ENCODE measurements around the gene PCBP3.

PCBP3 gene

DNA sequence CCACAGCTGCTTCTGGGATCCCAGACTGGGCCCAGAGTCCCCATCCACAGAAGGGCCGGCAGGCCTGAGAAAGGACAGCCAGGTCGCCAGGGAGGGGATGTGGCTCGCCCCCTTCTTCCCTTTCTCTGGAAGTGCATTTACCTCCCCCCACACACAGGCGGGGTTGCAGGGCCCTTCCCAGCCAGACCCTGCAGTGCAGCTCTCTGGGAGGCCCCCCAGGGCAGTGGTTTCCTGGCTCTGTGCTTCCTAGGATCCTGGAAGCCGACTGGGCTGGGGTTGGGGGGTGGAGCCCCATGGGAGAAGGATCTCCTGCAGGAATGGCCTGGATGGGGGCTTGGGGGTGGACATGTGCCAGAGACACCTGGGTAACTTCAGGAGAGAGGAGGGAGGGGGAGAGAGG lies 333.9 kb downstream of the PCBP3 start:
- peaks cover 8 to 32% of the 10 kb centered on the region in 2 donors for H3K4me1 ChIP-seq (ENCODE audit: control insufficient read depth in 1 of 2, insufficient read depth in 2 of 2, low read length in 2 of 2)
- H3K9ac ChIP-seq (ENCODE audit: low read depth in 1 of 2, low read length in 2 of 2) = no peak overlapping the region
- H3K27me3 ChIP-seq (ENCODE audit: control insufficient read depth in 1 of 2, insufficient read depth in 2 of 2, low read length in 2 of 2) = peaks cover 33 to 36% of the 10 kb centered on the region in 2 donors
- H3K4me3 ChIP-seq (ENCODE audit: low read depth in 1 of 2, low read length in 2 of 2) = no peak overlapping the region
- no peaks in the 10 kb centered on the region for H3K36me3 ChIP-seq (ENCODE audit: control insufficient read depth in 1 of 2, insufficient read depth in 2 of 2, low read length in 2 of 2)
- peak overlapping the region; percentile 56 for H3K27ac ChIP-seq (ENCODE audit: low read depth, low read length)
- no peaks in the 10 kb centered on the region for H3K9me3 ChIP-seq (ENCODE audit: control insufficient read depth in 1 of 2, low read length in 2 of 2)

DNA sequence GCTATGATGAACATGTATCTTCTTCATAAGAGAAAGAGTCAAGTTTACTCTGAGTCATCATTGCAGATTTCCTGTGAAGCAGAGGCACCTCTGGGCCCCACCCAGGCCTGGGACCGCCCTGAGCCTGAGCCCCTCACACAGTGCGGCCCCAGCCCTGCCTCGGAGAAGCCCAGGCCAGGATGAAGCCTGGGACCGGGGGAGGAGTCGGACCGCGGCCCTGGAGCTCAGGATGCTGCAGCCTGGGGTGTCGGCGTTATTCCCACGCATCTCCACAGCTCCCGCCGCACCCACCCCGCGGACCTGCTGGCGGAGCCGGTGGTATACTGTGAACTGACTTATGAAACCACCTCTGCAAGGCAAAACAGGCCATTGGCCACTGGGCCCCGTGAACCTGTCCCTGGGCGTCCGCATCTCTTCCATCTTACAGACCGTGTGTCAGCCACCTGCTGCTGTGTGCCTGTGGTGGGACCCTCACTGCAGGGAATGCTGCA lies 335.7 kb downstream of the PCBP3 start:
- Histone ChIP-seq H3K36me3 (ENCODE audit: control insufficient read depth in 1 of 2, insufficient read depth in 2 of 2, low read length in 2 of 2) (no peaks in the 10 kb centered on the region), H3K4me1 (ENCODE audit: control insufficient read depth in 1 of 2, insufficient read depth in 2 of 2, low read length in 2 of 2) (peaks cover 8 to 20% of the 10 kb centered on the region in 2 donors), H3K9me3 (ENCODE audit: control insufficient read depth in 1 of 2, low read length in 2 of 2) (no peaks in the 10 kb centered on the region), H3K4me3 (ENCODE audit: low read depth in 1 of 2, low read length in 2 of 2) (no peak overlapping the region), H3K27ac (ENCODE audit: low read depth, low read length) (no peak overlapping the region), H3K27me3 (ENCODE audit: control insufficient read depth in 1 of 2, insufficient read depth in 2 of 2, low read length in 2 of 2) (peaks cover 26 to 27% of the 10 kb centered on the region in 2 donors), H3K9ac (ENCODE audit: low read depth in 1 of 2, low read length in 2 of 2) (no peak overlapping the region)

DNA sequence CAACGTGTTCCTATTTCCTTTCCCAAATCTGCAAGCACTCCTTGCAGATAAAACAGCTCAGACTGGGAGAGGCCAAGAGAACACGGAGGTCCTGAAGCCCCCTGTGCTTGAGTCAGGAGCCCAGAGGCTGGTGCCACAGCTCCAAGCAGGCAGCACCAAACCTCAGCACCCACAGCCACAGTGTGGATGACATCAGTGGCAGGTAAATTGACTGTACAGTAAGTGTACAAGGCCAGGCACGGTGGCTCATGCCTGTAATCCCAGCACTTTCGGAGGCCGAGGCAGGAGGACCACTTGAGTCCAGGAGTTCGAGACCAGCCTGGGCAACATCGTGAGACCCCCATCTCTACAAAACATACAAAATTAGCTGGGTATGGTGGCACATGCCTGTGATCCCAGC lies 336.1 kb downstream of the PCBP3 start:
- H3K9me3 ChIP-seq (ENCODE audit: control insufficient read depth in 1 of 2, low read length in 2 of 2) = no peaks in the 10 kb centered on the region
- no peaks in the 10 kb centered on the region for H3K36me3 ChIP-seq (ENCODE audit: control insufficient read depth in 1 of 2, insufficient read depth in 2 of 2, low read length in 2 of 2)
- no peak overlapping the region for H3K9ac ChIP-seq (ENCODE audit: low read depth in 1 of 2, low read length in 2 of 2)
- H3K4me1 ChIP-seq (ENCODE audit: control insufficient read depth in 1 of 2, insufficient read depth in 2 of 2, low read length in 2 of 2) = peaks cover 5 to 15% of the 10 kb centered on the region in 2 donors
- peaks cover 22% of the 10 kb centered on the region in 2 donors for H3K27me3 ChIP-seq (ENCODE audit: control insufficient read depth in 1 of 2, insufficient read depth in 2 of 2, low read length in 2 of 2)
- H3K27ac ChIP-seq (ENCODE audit: low read depth, low read length) = no peak overlapping the region
- no peak overlapping the region for H3K4me3 ChIP-seq (ENCODE audit: low read depth in 1 of 2, low read length in 2 of 2)

DNA sequence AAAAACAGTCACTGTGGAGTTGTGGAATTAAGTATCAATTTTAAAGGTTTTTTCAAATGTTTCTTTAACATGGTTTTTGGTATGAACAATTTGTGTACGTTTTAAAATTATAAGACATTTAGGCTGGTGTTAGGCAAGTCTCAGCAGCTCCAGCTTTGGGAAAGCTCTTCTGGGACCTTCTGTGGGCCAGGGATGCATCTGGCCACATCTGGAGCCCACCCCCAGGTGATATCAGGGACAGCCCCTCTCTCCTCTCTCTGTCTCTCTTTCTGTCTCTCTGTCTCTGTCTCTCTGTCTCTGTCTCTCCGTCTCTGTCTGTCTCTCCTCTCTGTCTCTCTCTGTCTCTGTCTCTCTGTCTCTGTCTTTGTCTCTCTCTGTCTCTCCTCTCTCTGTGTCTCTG lies 336.7 kb downstream of the PCBP3 start:
- no peak overlapping the region for H3K4me3 ChIP-seq (ENCODE audit: low read depth in 1 of 2, low read length in 2 of 2)
- no peak overlapping the region for H3K27ac ChIP-seq (ENCODE audit: low read depth, low read length)
- H3K9me3 ChIP-seq (ENCODE audit: control insufficient read depth in 1 of 2, low read length in 2 of 2) = no peaks in the 10 kb centered on the region
- H3K27me3 ChIP-seq (ENCODE audit: control insufficient read depth in 1 of 2, insufficient read depth in 2 of 2, low read length in 2 of 2) = peaks cover 16% of the 10 kb centered on the region in 2 donors
- H3K9ac ChIP-seq (ENCODE audit: low read depth in 1 of 2, low read length in 2 of 2) = no peak overlapping the region
- peaks cover 0 to 12% of the 10 kb centered on the region in 2 donors for H3K4me1 ChIP-seq (ENCODE audit: control insufficient read depth in 1 of 2, insufficient read depth in 2 of 2, low read length in 2 of 2)
- H3K36me3 ChIP-seq (ENCODE audit: control insufficient read depth in 1 of 2, insufficient read depth in 2 of 2, low read length in 2 of 2) = no peaks in the 10 kb centered on the region

DNA sequence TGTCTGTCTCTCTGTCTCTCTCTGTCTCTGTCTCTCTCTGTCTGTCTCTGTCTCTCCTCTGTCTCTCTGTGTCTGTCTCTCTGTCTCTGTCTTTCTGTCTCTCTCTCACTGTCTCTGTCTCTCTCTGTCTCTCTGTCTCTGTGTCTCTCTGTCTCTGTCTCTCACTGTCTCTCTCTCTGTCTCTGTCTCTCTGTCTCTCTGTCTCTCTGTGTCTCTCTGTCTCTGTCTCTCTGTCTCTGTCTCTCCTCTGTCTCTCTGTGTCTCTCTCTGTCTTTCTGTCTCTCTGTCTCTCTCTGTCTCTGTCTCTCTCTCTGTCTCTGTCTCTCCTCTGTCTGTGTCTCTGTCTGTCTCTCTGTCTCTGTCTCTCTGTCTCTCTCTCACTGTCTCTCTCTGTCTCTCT lies 337.2 kb downstream of the PCBP3 start:
- Histone ChIP-seq H3K9me3 (ENCODE audit: control insufficient read depth in 1 of 2, low read length in 2 of 2) (no peaks in the 10 kb centered on the region), H3K36me3 (ENCODE audit: control insufficient read depth in 1 of 2, insufficient read depth in 2 of 2, low read length in 2 of 2) (no peaks in the 10 kb centered on the region), H3K9ac (ENCODE audit: low read depth in 1 of 2, low read length in 2 of 2) (peak overlapping the region in 1 of 2 donors; percentile 69), H3K27me3 (ENCODE audit: control insufficient read depth in 1 of 2, insufficient read depth in 2 of 2, low read length in 2 of 2) (peaks cover 14 to 15% of the 10 kb centered on the region in 2 donors), H3K4me3 (ENCODE audit: low read depth in 1 of 2, low read length in 2 of 2) (peak overlapping the region; percentile 62 to 72), H3K4me1 (ENCODE audit: control insufficient read depth in 1 of 2, insufficient read depth in 2 of 2, low read length in 2 of 2) (peaks cover 0 to 12% of the 10 kb centered on the region in 2 donors), H3K27ac (ENCODE audit: low read depth, low read length) (no peak overlapping the region)

DNA sequence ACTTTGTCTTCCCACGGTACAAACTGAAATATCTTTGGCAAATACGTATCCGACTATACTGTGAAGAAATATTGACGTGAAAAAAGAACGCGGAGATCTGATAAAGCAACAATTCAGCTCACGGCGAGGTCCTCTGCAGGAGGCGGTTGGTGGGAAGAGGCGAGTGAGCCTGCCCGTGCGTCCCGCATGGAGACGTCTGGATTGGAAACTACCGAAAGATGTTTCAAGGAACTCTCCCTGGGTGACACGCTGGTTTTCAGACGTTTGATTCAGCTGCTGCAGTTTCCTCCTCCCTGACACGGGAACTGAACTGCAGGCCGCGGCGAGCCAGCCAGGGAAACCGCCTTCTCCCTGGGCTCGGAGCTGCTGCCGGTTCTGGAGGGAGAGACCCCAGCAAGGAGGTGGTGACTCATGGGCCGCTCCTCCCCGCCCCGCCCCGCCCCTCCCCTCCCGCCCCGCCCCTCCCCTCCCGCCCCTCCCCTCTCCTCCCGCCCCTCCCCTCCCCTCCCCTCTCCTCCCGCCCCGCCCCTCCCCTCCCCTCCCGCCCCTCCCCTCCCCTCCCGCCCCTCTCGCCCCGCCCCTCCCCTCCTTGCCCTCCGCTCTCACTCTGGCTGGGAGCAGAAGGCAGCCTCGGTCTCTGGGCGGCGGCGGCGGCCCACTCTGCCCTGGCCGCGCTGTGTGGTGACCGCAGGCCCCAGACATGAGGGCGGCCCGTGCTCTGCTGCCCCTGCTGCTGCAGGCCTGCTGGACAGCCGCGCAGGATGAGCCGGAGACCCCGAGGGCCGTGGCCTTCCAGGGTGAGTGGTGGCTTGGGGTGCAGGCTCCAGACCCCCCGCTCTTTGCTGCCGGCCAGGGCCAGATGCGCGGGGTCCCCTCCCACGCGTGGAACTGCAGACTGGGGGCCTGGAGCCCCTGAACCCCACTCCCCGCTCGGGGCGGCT lies 337.9 kb downstream of the PCBP3 start, which contains the start of gene COL6A1:
Gene COL6A1 (plus strand): TSS at position 620 of the 941 bp plus-strand sequence. CDS start 81 bp downstream, at position 701.
- Histone ChIP-seq H3K27me3 (ENCODE audit: control insufficient read depth in 1 of 2, insufficient read depth in 2 of 2, low read length in 2 of 2) (peaks cover 14 to 15% of the 10 kb centered on the region in 2 donors), H3K27ac (ENCODE audit: low read depth, low read length) (peak within 1 kb of the TSS; percentile 62), H3K9me3 (ENCODE audit: control insufficient read depth in 1 of 2, low read length in 2 of 2) (no peaks in the 10 kb centered on the region), H3K9ac (ENCODE audit: low read depth in 1 of 2, low read length in 2 of 2) (peak within 1 kb of the TSS; percentile 54 to 69), H3K4me1 (ENCODE audit: control insufficient read depth in 1 of 2, insufficient read depth in 2 of 2, low read length in 2 of 2) (peaks cover 0 to 12% of the 10 kb centered on the region in 2 donors), H3K36me3 (ENCODE audit: control insufficient read depth in 1 of 2, insufficient read depth in 2 of 2, low read length in 2 of 2) (no peaks in the 10 kb centered on the region), H3K4me3 (ENCODE audit: low read depth in 1 of 2, low read length in 2 of 2) (peak within 1 kb of the TSS; percentile 72)

DNA sequence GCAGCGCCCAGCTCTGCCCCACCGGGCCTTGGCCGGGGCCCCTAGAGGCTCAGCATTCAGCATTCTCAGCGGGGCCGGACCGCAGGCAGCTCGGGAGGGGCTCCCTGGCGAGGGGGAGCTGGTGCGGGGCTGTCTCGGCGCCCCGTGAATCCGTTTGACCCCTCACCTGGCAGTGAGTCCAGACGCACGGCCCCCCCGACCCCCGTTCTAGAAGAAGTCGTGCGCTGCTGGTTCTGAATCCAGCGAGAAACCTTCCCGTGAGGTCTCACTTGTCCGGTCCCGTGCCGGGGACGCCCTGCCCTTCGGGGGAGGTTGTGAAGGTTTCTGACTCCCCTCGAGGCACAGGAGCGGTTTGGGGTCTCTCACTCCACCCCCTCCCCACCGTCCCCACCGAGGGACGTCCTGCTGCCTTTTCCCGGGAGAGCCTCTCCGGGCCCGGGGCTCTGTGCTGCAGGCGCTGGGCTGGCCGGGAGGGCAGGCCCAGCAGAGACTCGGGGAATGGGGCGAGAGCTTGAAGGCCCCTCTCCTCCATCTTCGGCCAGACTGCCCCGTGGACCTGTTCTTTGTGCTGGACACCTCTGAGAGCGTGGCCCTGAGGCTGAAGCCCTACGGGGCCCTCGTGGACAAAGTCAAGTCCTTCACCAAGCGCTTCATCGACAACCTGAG lies 338.7 kb downstream of the PCBP3 start:
- Histone ChIP-seq H3K9me3 (ENCODE audit: control insufficient read depth in 1 of 2, low read length in 2 of 2) (no peaks in the 10 kb centered on the region), H3K27ac (ENCODE audit: low read depth, low read length) (peak overlapping the region; percentile 62), H3K4me3 (ENCODE audit: low read depth in 1 of 2, low read length in 2 of 2) (peak overlapping the region; percentile 50 to 72), H3K9ac (ENCODE audit: low read depth in 1 of 2, low read length in 2 of 2) (peak overlapping the region; percentile 51 to 54), H3K36me3 (ENCODE audit: control insufficient read depth in 1 of 2, insufficient read depth in 2 of 2, low read length in 2 of 2) (peaks cover 0 to 2% of the 10 kb centered on the region in 2 donors), H3K27me3 (ENCODE audit: control insufficient read depth in 1 of 2, insufficient read depth in 2 of 2, low read length in 2 of 2) (peaks cover 11 to 12% of the 10 kb centered on the region in 2 donors), H3K4me1 (ENCODE audit: control insufficient read depth in 1 of 2, insufficient read depth in 2 of 2, low read length in 2 of 2) (peaks cover 0 to 12% of the 10 kb centered on the region in 2 donors)

DNA sequence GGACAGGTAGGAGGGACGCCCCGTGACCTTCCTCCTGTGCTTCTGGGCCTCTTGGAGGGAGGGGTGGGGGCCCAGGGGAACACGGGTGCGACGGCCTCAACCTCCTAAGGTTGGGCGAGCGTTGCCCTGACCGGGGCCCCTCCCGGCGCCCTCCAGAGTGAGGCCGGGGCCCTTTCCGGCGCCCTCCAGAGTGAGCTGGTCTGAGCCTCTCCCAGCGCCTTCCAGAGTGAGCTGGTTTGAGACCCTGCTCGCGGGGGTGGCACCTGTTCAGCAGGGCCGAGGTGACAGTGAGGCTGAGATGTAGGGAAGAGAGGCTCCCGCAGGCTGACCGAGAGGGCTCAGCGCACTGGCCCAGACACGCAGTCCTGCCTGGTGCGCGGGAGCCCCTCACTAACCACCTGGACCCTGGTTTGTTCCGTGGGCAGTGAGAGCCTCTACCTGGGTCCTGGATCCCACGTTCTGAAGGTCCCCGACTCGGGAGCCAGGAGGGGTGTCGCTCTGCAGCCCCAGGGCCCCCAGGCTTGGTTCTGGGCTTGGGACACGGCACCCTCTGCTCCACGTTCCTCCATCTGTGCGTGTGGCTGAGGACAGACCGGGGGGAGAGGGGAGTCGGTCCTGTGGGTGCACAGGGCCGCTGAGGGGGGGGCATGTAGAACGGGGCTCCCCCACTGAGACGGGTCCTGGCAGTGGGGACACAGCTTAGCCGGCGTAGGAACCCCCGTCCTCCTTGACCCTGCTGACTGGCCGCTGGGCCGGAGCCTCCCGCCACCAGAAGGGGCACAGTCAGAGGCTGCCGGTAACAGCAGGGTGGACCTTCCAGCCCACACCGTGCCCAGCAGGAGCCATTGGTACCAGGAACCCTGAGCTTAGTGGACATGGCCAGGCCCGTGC lies 339.5 kb downstream of the PCBP3 start:
- H3K4me3 ChIP-seq (ENCODE audit: low read depth in 1 of 2, low read length in 2 of 2) = peak overlapping the region; percentile 50 to 72
- H3K9ac ChIP-seq (ENCODE audit: low read depth in 1 of 2, low read length in 2 of 2) = peak overlapping the region; percentile 54 to 57
- peaks cover 0 to 3% of the 10 kb centered on the region in 2 donors for H3K36me3 ChIP-seq (ENCODE audit: control insufficient read depth in 1 of 2, insufficient read depth in 2 of 2, low read length in 2 of 2)
- peaks cover 0 to 12% of the 10 kb centered on the region in 2 donors for H3K4me1 ChIP-seq (ENCODE audit: control insufficient read depth in 1 of 2, insufficient read depth in 2 of 2, low read length in 2 of 2)
- H3K27me3 ChIP-seq (ENCODE audit: control insufficient read depth in 1 of 2, insufficient read depth in 2 of 2, low read length in 2 of 2) = peaks cover 11 to 12% of the 10 kb centered on the region in 2 donors
- peak overlapping the region; percentile 62 for H3K27ac ChIP-seq (ENCODE audit: low read depth, low read length)
- H3K9me3 ChIP-seq (ENCODE audit: control insufficient read depth in 1 of 2, low read length in 2 of 2) = no peaks in the 10 kb centered on the region

DNA sequence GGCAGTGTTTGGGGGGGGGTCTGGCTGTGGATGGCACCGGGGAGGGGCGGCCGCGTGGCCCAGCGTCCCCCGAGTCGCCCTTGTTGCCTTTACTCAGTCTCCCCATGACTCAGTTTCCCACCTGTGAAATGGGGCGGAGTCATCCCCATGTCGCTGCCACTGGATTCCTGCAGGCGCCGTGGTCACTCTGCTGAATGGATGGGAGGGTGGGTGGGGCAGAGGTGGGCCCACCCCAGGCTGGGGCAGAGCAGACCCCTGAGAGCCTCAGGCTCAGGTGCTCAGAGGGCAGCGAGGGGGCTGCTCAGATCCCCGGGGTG lies 340.1 kb downstream of the PCBP3 start:
- peak overlapping the region in 1 of 2 donors; percentile 54 for H3K9ac ChIP-seq (ENCODE audit: low read depth in 1 of 2, low read length in 2 of 2)
- peak overlapping the region in 1 of 2 donors; percentile 72 for H3K4me3 ChIP-seq (ENCODE audit: low read depth in 1 of 2, low read length in 2 of 2)
- peaks cover 0 to 12% of the 10 kb centered on the region in 2 donors for H3K4me1 ChIP-seq (ENCODE audit: control insufficient read depth in 1 of 2, insufficient read depth in 2 of 2, low read length in 2 of 2)
- no peaks in the 10 kb centered on the region for H3K9me3 ChIP-seq (ENCODE audit: control insufficient read depth in 1 of 2, low read length in 2 of 2)
- no peak overlapping the region for H3K27ac ChIP-seq (ENCODE audit: low read depth, low read length)
- H3K36me3 ChIP-seq (ENCODE audit: control insufficient read depth in 1 of 2, insufficient read depth in 2 of 2, low read length in 2 of 2) = peaks cover 0 to 3% of the 10 kb centered on the region in 2 donors
- H3K27me3 ChIP-seq (ENCODE audit: control insufficient read depth in 1 of 2, insufficient read depth in 2 of 2, low read length in 2 of 2) = peaks cover 11 to 12% of the 10 kb centered on the region in 2 donors

Measured in duodenal mucosa (tissue), 2 donors.